ENCODE measurements around the gene SGCB. TPM values are rescaled to one million over a fixed set of nuclear protein-coding genes. Genes with fewer than 3 reads are reported as not detected.

Gene SGCB
- total and polyA plus RNA-seq, 8 donors = 3.2 to 13.8 (median 7.2) TPM

DNA sequence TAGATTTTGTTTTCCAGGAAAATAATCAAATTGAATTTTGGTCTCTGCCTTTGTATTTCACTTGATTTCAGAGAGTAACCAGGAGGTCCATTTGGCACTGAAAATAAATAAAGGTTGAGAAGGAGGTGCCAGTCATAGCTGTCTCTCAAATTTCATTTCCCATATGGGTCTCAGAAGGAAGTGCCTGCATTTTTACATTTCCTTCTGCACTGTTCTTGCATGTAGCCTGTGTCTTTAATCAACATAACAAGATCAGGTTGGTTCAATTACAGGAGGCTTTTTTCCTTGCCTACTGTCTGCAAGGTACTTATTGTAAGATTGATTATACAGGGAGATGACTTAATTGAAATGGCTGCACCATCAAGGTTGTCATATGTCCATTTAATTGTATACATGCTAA lies 33.7 kb downstream of the SGCB start:
- ATAC-seq (no peak), FAIRE-seq (no peak), DNase-seq (no peak)
- Histone ChIP-seq H3K27me3 (no peaks in the 10 kb centered on the region), H3K9me3 (no peaks in the 10 kb centered on the region), H3K36me3 (no peaks in the 10 kb centered on the region), H3K4me1 (no peaks in the 10 kb centered on the region), H3K27ac (no peak overlapping the region), H3K4me3 (no peak overlapping the region)
- intact Hi-C loops (cut with DNase I) = no loop called here
- TF ChIP-seq CTCF (IDR thresholded peaks at IDR 0.05) = no peak

GRCh38 chr4:52001616-52002015 lies 36.5 kb downstream of the SGCB start:
- intact Hi-C loops (cut with DNase I) = no loop called here
- 78 to 79% methylated on average over 2 of the region's 2 CpGs for whole genome bisulfite sequencing, 2 donors
- H3K9me3 ChIP-seq = no peaks in the 10 kb centered on the region
- FAIRE-seq (no peak), ATAC-seq (no peak), DNase-seq (no peak)
- no peak overlapping the region for H3K27ac ChIP-seq
- H3K27me3 ChIP-seq = peaks cover 0 to 3% (median 0%) of the 10 kb centered on the region in 4 donors
- no peak for TF ChIP-seq CTCF (IDR thresholded peaks at IDR 0.05)
- H3K36me3 ChIP-seq = no peaks in the 10 kb centered on the region
- H3K4me1 ChIP-seq = peaks cover 0 to 9% (median 8%) of the 10 kb centered on the region in 3 donors
- no peak overlapping the region for H3K4me3 ChIP-seq

DNA sequence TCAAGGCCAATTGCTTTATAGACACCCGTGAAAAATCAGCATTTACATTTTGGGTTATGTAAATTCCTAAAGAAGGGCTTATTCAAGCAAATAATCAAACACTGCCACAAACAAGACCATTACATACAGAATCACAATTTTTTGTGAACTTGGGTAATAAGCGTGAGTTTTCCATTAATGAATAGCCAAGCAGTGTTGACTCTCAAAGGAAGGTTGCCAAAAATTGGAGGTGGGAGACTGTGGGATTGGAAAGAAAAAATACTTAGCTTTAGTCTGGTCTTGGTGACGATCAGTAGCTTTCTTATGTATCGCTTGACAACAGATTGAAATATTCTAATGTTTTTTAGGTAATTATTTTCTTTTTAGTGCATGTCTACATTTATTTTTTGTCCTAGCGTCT lies 38.8 kb downstream of the SGCB start:
- intact Hi-C loops (cut with DNase I) = no loop called here
- peak in 2 of 4 donors; percentile 29 to 62 for ATAC-seq
- no peak for TF ChIP-seq CTCF (IDR thresholded peaks at IDR 0.05)

DNA sequence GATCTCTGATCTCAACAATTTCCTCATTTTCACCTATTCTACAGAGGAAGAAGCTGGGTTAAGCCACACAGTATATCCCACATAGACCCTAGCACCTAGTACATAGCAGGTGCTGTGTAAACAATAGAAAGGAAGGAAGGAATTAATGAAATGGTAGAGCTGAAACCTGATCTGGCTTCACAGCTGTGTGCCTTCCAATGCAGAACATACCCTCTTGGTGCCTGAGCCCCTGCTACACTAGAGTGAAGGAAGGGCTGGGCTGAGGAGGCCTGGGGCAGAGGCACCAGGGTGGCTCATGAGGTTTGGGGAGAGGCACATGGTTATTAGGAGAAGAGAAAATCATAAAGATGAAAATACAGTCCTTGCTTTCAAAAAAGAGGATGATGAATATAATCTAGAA lies 39.3 kb downstream of the SGCB start:
- Histone ChIP-seq H3K4me1 (peaks cover 0 to 9% (median 8%) of the 10 kb centered on the region in 3 donors), H3K27me3 (peaks cover 0 to 3% (median 0%) of the 10 kb centered on the region in 4 donors), H3K36me3 (no peaks in the 10 kb centered on the region), H3K4me3 (no peak overlapping the region), H3K27ac (no peak overlapping the region), H3K9me3 (no peaks in the 10 kb centered on the region)
- intact Hi-C loops (cut with DNase I) = no loop called here
- TF ChIP-seq CTCF (IDR thresholded peaks at IDR 0.05) = no peak
- ATAC-seq (no peak), FAIRE-seq (no peak), DNase-seq (no peak)

More for the DNA sequence above, 38.8 kb downstream of the SGCB start:
- H3K4me3 ChIP-seq = no peak overlapping the region
- FAIRE-seq = no peak
- no peak for DNase-seq
- peaks cover 0 to 9% (median 8%) of the 10 kb centered on the region in 3 donors for H3K4me1 ChIP-seq
- no peaks in the 10 kb centered on the region for H3K36me3 ChIP-seq
- 38 to 43% methylated on average over 5 of the region's 5 CpGs for WGBS, 2 donors
- H3K27me3 ChIP-seq = peaks cover 0 to 3% (median 0%) of the 10 kb centered on the region in 4 donors
- H3K9me3 ChIP-seq = no peaks in the 10 kb centered on the region
- no peak overlapping the region for H3K27ac ChIP-seq

DNA sequence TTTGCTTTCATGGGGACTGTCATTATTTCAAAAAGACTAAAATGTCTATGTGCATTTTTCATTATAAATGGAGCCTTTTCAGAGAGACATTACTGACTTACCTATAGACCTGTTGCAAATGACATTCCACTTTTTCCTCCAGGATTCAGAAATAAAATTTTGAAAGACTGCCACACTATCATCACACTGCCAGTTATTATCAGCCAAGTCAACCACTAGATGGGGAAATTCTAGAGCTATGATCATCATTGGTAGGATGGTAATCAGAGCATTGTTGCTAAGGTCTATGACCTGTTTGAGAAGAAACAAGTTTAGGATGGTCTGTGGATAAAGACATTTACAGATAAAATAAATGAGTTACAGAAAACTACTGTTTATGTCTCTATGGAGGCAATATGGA lies 40.5 kb downstream of the SGCB start:
- no peak overlapping the region for H3K4me3 ChIP-seq
- intact Hi-C loops (cut with DNase I) = no loop called here
- DNase-seq (no peak), FAIRE-seq (no peak), ATAC-seq (no peak)
- TF ChIP-seq CTCF (IDR thresholded peaks at IDR 0.05) = no peak
- peaks cover 0 to 3% (median 0%) of the 10 kb centered on the region in 4 donors for H3K27me3 ChIP-seq
- peaks cover 0 to 9% (median 8%) of the 10 kb centered on the region in 3 donors for H3K4me1 ChIP-seq
- H3K27ac ChIP-seq = no peak overlapping the region
- no peaks in the 10 kb centered on the region for H3K9me3 ChIP-seq
- H3K36me3 ChIP-seq = no peaks in the 10 kb centered on the region

Data from pancreas (tissue), 10 donors.